ENCODE results near the gene PDGFC. TPM values are rescaled to one million over a fixed set of nuclear protein-coding genes. Genes with fewer than 3 reads are reported as not detected.

PDGFC gene
- total RNA-seq, 3 donors from 2014 or later, result 0.05 to 0.40 TPM; not detected in 1

GRCh38 chr4:156992943-156993342 is 21.3 kb upstream of the PDGFC start:
- Mint-ChIP-seq H3K9me3 (peaks cover 20% of the 10 kb centered on the region), H3K4me3 (no peak overlapping the region), H3K27me3 (ENCODE audit: low read depth) (no peaks in the 10 kb centered on the region), H3K4me1 (ENCODE audit: low read depth) (no peaks in the 10 kb centered on the region), H3K36me3 (ENCODE audit: insufficient read depth) (no peaks in the 10 kb centered on the region)
- ATAC-seq (no peak), DNase-seq (no peak)

- ATAC-seq, result no peak
- no peaks in the 10 kb centered on the region for H3K36me3 Mint-ChIP-seq (ENCODE audit: insufficient read depth)
- DNase-seq, result no peak
- no peak overlapping the region for H3K4me3 Mint-ChIP-seq
- no peaks in the 10 kb centered on the region for H3K4me1 Mint-ChIP-seq (ENCODE audit: low read depth)
- H3K27me3 Mint-ChIP-seq (ENCODE audit: low read depth), result no peaks in the 10 kb centered on the region
- peaks cover 19% of the 10 kb centered on the region for H3K9me3 Mint-ChIP-seq
Observed at GRCh38 chr4:156991161-156991560, 19.6 kb upstream of the PDGFC start.

- Mint-ChIP-seq H3K4me1 (ENCODE audit: low read depth) (no peaks in the 10 kb centered on the region), H3K27me3 (ENCODE audit: low read depth) (no peaks in the 10 kb centered on the region), H3K4me3 (no peak overlapping the region), H3K9me3 (peaks cover 20% of the 10 kb centered on the region), H3K36me3 (ENCODE audit: insufficient read depth) (no peaks in the 10 kb centered on the region)
- ATAC-seq, result no peak
- no peak for DNase-seq
Observed at GRCh38 chr4:156983366-156983765, 11.8 kb upstream of the PDGFC start.

GRCh38 chr4:156981262-156981769 is 9.7 kb upstream of the PDGFC start:
- H3K36me3 Mint-ChIP-seq (ENCODE audit: insufficient read depth), result no peaks in the 10 kb centered on the region
- peaks cover 15% of the 10 kb centered on the region for H3K9me3 Mint-ChIP-seq
- ATAC-seq, result no peak
- H3K4me3 Mint-ChIP-seq, result no peak overlapping the region
- no peaks in the 10 kb centered on the region for H3K4me1 Mint-ChIP-seq (ENCODE audit: low read depth)
- no peaks in the 10 kb centered on the region for H3K27me3 Mint-ChIP-seq (ENCODE audit: low read depth)
- no peak for DNase-seq

GRCh38 chr4:156977435-156978160 is 6.0 kb upstream of the PDGFC start:
- Mint-ChIP-seq H3K4me1 (ENCODE audit: low read depth) (no peaks in the 10 kb centered on the region), H3K4me3 (no peak overlapping the region), H3K9me3 (peaks cover 7% of the 10 kb centered on the region), H3K27me3 (ENCODE audit: low read depth) (peaks cover 16% of the 10 kb centered on the region), H3K36me3 (ENCODE audit: insufficient read depth) (no peaks in the 10 kb centered on the region)
- no peak for DNase-seq
- no peak for ATAC-seq

- H3K27me3 Mint-ChIP-seq (ENCODE audit: low read depth), result peaks cover 17% of the 10 kb centered on the region
- ATAC-seq (no peak), DNase-seq (no peak)
- no peaks in the 10 kb centered on the region for H3K4me1 Mint-ChIP-seq (ENCODE audit: low read depth)
- H3K4me3 Mint-ChIP-seq, result no peak overlapping the region
- H3K9me3 Mint-ChIP-seq, result peaks cover 6% of the 10 kb centered on the region
- H3K36me3 Mint-ChIP-seq (ENCODE audit: insufficient read depth), result no peaks in the 10 kb centered on the region
Observed at GRCh38 chr4:156976147-156976546, 4.5 kb upstream of the PDGFC start.

GRCh38 chr4:156975686-156976085 is 4.1 kb upstream of the PDGFC start:
- no peak overlapping the region for H3K4me3 Mint-ChIP-seq
- H3K4me1 Mint-ChIP-seq (ENCODE audit: low read depth), result peaks cover under 1% of the 10 kb centered on the region
- ATAC-seq, result no peak
- peaks cover 3% of the 10 kb centered on the region for H3K9me3 Mint-ChIP-seq
- DNase-seq, result no peak
- H3K36me3 Mint-ChIP-seq (ENCODE audit: insufficient read depth), result no peaks in the 10 kb centered on the region
- peaks cover 21% of the 10 kb centered on the region for H3K27me3 Mint-ChIP-seq (ENCODE audit: low read depth)

- Mint-ChIP-seq H3K4me3 (no peak overlapping the region), H3K27me3 (ENCODE audit: low read depth) (peaks cover 35% of the 10 kb centered on the region), H3K4me1 (ENCODE audit: low read depth) (peaks cover 5% of the 10 kb centered on the region), H3K36me3 (ENCODE audit: insufficient read depth) (no peaks in the 10 kb centered on the region), H3K9me3 (no peaks in the 10 kb centered on the region)
- ATAC-seq (no peak), DNase-seq (no peak)
Observed at GRCh38 chr4:156974264-156974663, 2.7 kb upstream of the PDGFC start.

- peaks cover 5% of the 10 kb centered on the region for H3K4me1 Mint-ChIP-seq (ENCODE audit: low read depth)
- H3K4me3 Mint-ChIP-seq, result no peak overlapping the region
- H3K36me3 Mint-ChIP-seq (ENCODE audit: insufficient read depth), result no peaks in the 10 kb centered on the region
- ATAC-seq (no peak), DNase-seq (no peak)
- peaks cover 46% of the 10 kb centered on the region for H3K27me3 Mint-ChIP-seq (ENCODE audit: low read depth)
- H3K9me3 Mint-ChIP-seq, result no peaks in the 10 kb centered on the region
Observed at GRCh38 chr4:156972379-156973015, 898 bp upstream of the PDGFC start.

- H3K36me3 Mint-ChIP-seq (ENCODE audit: insufficient read depth), result no peaks in the 10 kb centered on the region
- DNase-seq (no peak), ATAC-seq (peak in 1 of 2 donors; percentile 47)
- no peak overlapping the region for H3K4me3 Mint-ChIP-seq
- H3K9me3 Mint-ChIP-seq, result no peaks in the 10 kb centered on the region
- H3K27me3 Mint-ChIP-seq (ENCODE audit: low read depth), result peaks cover 46% of the 10 kb centered on the region
- H3K4me1 Mint-ChIP-seq (ENCODE audit: low read depth), result peaks cover 5% of the 10 kb centered on the region
Observed at GRCh38 chr4:156971165-156971675, 379 bp downstream of the PDGFC start.

- Mint-ChIP-seq H3K9me3 (no peaks in the 10 kb centered on the region), H3K27me3 (ENCODE audit: low read depth) (peaks cover 46% of the 10 kb centered on the region), H3K36me3 (ENCODE audit: insufficient read depth) (no peaks in the 10 kb centered on the region), H3K4me1 (ENCODE audit: low read depth) (peaks cover 5% of the 10 kb centered on the region), H3K4me3 (no peak overlapping the region)
- DNase-seq (no peak), ATAC-seq (no peak)
Observed at GRCh38 chr4:156970501-156971164, 966 bp downstream of the PDGFC start.

GRCh38 chr4:156969911-156970310 is 1.7 kb downstream of the PDGFC start:
- Mint-ChIP-seq H3K9me3 (no peaks in the 10 kb centered on the region), H3K36me3 (ENCODE audit: insufficient read depth) (no peaks in the 10 kb centered on the region), H3K4me1 (ENCODE audit: low read depth) (peaks cover 5% of the 10 kb centered on the region), H3K4me3 (no peak overlapping the region), H3K27me3 (ENCODE audit: low read depth) (peaks cover 44% of the 10 kb centered on the region)
- no peak for ATAC-seq
- no peak for DNase-seq

GRCh38 chr4:156969101-156969500 is 2.5 kb downstream of the PDGFC start:
- Mint-ChIP-seq H3K9me3 (no peaks in the 10 kb centered on the region), H3K4me1 (ENCODE audit: low read depth) (peaks cover 5% of the 10 kb centered on the region), H3K36me3 (ENCODE audit: insufficient read depth) (no peaks in the 10 kb centered on the region), H3K4me3 (no peak overlapping the region), H3K27me3 (ENCODE audit: low read depth) (peaks cover 44% of the 10 kb centered on the region)
- DNase-seq, result no peak
- no peak for ATAC-seq

GRCh38 chr4:156968479-156968984 is 3.1 kb downstream of the PDGFC start:
- Mint-ChIP-seq H3K36me3 (ENCODE audit: insufficient read depth) (no peaks in the 10 kb centered on the region), H3K27me3 (ENCODE audit: low read depth) (peaks cover 39% of the 10 kb centered on the region), H3K4me3 (no peak overlapping the region), H3K9me3 (no peaks in the 10 kb centered on the region), H3K4me1 (ENCODE audit: low read depth) (peaks cover 5% of the 10 kb centered on the region)
- DNase-seq (no peak), ATAC-seq (no peak)
